ENCODE data around the gene UBE2O. TPM values are rescaled to one million over a fixed set of nuclear protein-coding genes. Genes with fewer than 3 reads are reported as not detected.

The UBE2O gene
- total RNA-seq, 2 experiments from 2014 or later = 30.5 to 31.3 TPM

DNA sequence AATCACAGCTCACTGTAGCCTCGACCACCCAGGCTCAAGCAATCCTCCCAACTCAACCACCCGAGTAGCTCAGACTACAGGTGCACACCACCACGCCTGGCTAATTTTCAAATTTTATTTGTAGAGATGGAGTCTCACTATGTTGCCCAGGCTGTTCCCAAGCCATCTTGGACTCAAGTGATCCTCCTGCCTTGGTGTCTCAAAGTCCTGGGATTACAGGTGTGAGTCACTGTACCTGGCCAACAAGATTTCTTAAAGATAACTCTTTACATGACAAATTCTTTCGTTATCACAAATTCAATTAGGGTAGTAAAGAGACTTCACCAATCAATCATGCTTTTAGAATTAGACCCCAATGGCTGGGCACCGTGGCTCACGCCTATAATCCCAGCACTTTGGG, 111.7 kb downstream of the UBE2O start:
- DNase-seq = no peak
- ChIA-PET POLR2A (interaction anchor here (0.6 kb wide), 1 partner anchor 423 kb away, joined by 3 read pairs; no protein-coding TSS in a partner anchor), CTCF (interaction anchor here (1.2 kb wide), 1 partner anchor 12 kb away, joined by 4 read pairs; the partner anchor contains the start of gene PRPSAP1)
- H3K4me1 Mint-ChIP-seq = peaks cover 3% of the 10 kb centered on the region
- no peaks in the 10 kb centered on the region for H3K27me3 Mint-ChIP-seq
- H3K4me3 Mint-ChIP-seq = no peak overlapping the region
- peaks cover 23% of the 10 kb centered on the region for H3K36me3 Mint-ChIP-seq (ENCODE audit: low read depth)
- H3K9me3 Mint-ChIP-seq = no peaks in the 10 kb centered on the region
- no peak overlapping the region for H3K27ac Mint-ChIP-seq

Other genes starting within 250 kb of the UBE2O start
- 100 to 1,000 TPM; 121 to 129 TPM for gene RNF157, start 212.7 kb downstream of the UBE2O start, total RNA-seq
- gene UBALD2, start 187.8 kb downstream of the UBE2O start, total RNA-seq = 100 to 1,000 TPM; 319 to 399 TPM
- 1 to 10 TPM; 3.6 to 3.7 TPM for gene QRICH2, start 144.9 kb downstream of the UBE2O start, total RNA-seq
- gene PRPSAP1, start 99.2 kb downstream of the UBE2O start, total RNA-seq = 10 to 100 TPM; 58.7 to 63.0 TPM
- 1 to 10 TPM; 1.4 to 1.6 TPM for gene SPHK1, start 68.5 kb downstream of the UBE2O start, total RNA-seq
- gene AANAT, start 14.5 kb upstream of the UBE2O start, total RNA-seq = not detected
- 10 to 100 TPM; 37.1 to 41.6 TPM for gene RHBDF2, start 48.3 kb upstream of the UBE2O start, total RNA-seq
- not detected for gene CYGB, start 84.6 kb upstream of the UBE2O start, total RNA-seq
- gene PRCD, start 86.9 kb upstream of the UBE2O start, total RNA-seq = not detected
- gene ST6GALNAC2, start 132.7 kb upstream of the UBE2O start, total RNA-seq = not detected
- 1 to 10 TPM; 1.4 to 2.1 TPM for gene ST6GALNAC1, start 190.6 kb upstream of the UBE2O start, total RNA-seq

All from activated CD4-positive, alpha-beta T cell treated with anti-CD3 and anti-CD28 coated beads, Interleukin-2, amount 10 ng/mL, durations not matched to agents 7 days and 5 days (primary cell).